GM21360 (cell line): ENCODE measurements around the gene SRCIN1.

ENCODE experiments used
- ATAC-seq: cut with Tn5 transposase; IDR thresholded peaks from one replicate; pipeline ENCODE4 v1.9.1; 2021; ENCODE audit warnings: mild to moderate bottlenecking, moderate library complexity; ENCODE audit not compliant: unreplicated experiment

Gene SRCIN1

GRCh38 chr17:38617074-38617860 lies 11.5 kb upstream of the SRCIN1 start:
- ATAC-seq: no peak

- no peak for ATAC-seq
Observed at GRCh38 chr17:38616361-38616760, 10.6 kb upstream of the SRCIN1 start.

GRCh38 chr17:38613981-38614779 lies 8.4 kb upstream of the SRCIN1 start:
- ATAC-seq: no peak

- ATAC-seq: no peak
Observed at GRCh38 chr17:38613525-38613980, 7.8 kb upstream of the SRCIN1 start.

- no peak for ATAC-seq
Observed at GRCh38 chr17:38611872-38612376, 6.2 kb upstream of the SRCIN1 start.

GRCh38 chr17:38611070-38611786 lies 5.5 kb upstream of the SRCIN1 start:
- ATAC-seq: no peak

GRCh38 chr17:38609280-38610031 lies 3.7 kb upstream of the SRCIN1 start:
- ATAC-seq: no peak

- no peak for ATAC-seq
Observed at GRCh38 chr17:38608648-38609047, 2.9 kb upstream of the SRCIN1 start.

GRCh38 chr17:38606646-38607611 lies 1.2 kb upstream of the SRCIN1 start:
- no peak for ATAC-seq

- ATAC-seq: no peak
Observed at GRCh38 chr17:38605411-38605840, 326 bp downstream of the SRCIN1 start.

- ATAC-seq: no peak
Observed at GRCh38 chr17:38604479-38605403, 1.0 kb downstream of the SRCIN1 start.

GRCh38 chr17:38603786-38604478 lies 1.8 kb downstream of the SRCIN1 start:
- no peak for ATAC-seq

- no peak for ATAC-seq
Observed at GRCh38 chr17:38602956-38603785, 2.6 kb downstream of the SRCIN1 start.

GRCh38 chr17:38602453-38602852 lies 3.3 kb downstream of the SRCIN1 start:
- no peak for ATAC-seq

GRCh38 chr17:38601539-38602351 lies 4.0 kb downstream of the SRCIN1 start:
- no peak for ATAC-seq

GRCh38 chr17:38600906-38601305 lies 4.8 kb downstream of the SRCIN1 start:
- no peak for ATAC-seq
